Esophagus (tissue), 2 donors: ENCODE data around the gene MIOS. TPM values are rescaled to one million over a fixed set of nuclear protein-coding genes. Genes with fewer than 3 reads are reported as not detected.

Source experiments
- H3K27ac ChIP-seq, 2 donors: one replicate each; pipeline ENCODE4 v1.5.1; 2013; ENCODE audit warnings: low read depth in 2 of 2, mild to moderate bottlenecking in 2 of 2, inconsistent platforms in 1 of 2, low read length in 1 of 2, moderate library complexity in 1 of 2
- H3K27me3 ChIP-seq, 2 donors: one replicate each; pipeline ENCODE4 v1.6.1; 2013; ENCODE audit warnings: low read length in 2 of 2, control low read depth in 1 of 2, mild to moderate bottlenecking in 1 of 2; ENCODE audit not compliant: insufficient read depth in 2 of 2, control insufficient read depth in 1 of 2
- H3K36me3 ChIP-seq, 2 donors: one replicate each; pipeline ENCODE4 v1.6.1; 2013; ENCODE audit warnings: low read length in 1 of 2; ENCODE audit not compliant: control insufficient read depth in 2 of 2, insufficient read depth in 2 of 2
- H3K4me1 ChIP-seq, 2 donors: one replicate each; pipeline ENCODE4 v1.6.1; 2013; ENCODE audit warnings: low read length in 1 of 2; ENCODE audit not compliant: control insufficient read depth in 2 of 2, insufficient read depth in 2 of 2
- H3K4me3 ChIP-seq, 2 donors: one replicate each; pipeline ENCODE4 v1.5.1; 2013; ENCODE audit warnings: low read length in 2 of 2, mild to moderate bottlenecking in 2 of 2, low read depth in 1 of 2, moderate library complexity in 1 of 2
- H3K9me3 ChIP-seq, 2 donors: one replicate each; pipeline ENCODE4 v1.6.1; 2013; ENCODE audit warnings: mild to moderate bottlenecking in 2 of 2, low read depth in 1 of 2, low read length in 1 of 2, moderate library complexity in 1 of 2; ENCODE audit not compliant: control insufficient read depth in 2 of 2, insufficient read depth in 1 of 2
- WGBS, 2 donors: extraction: QIAGEN DNeasy Blood & Tissue Kit; methylation state at CpG; one replicate each; pipeline ENCODE4 v1.1.7; 2013; 5-methylcytosine and 5-hydroxymethylcytosine counted together
- polyA plus RNA-seq, 2 donors: library from polyadenylated mRNA; stranded (reverse); fragments of 200-250 nt; gene quantifications; one replicate each; pipeline ENCODE4 v1.2.3, GENCODE V29; 2013
- donor health status: healthy with polysubstance abuse.
- donor health status: Bipolar disorder and iron deficiency.

The MIOS gene
- 10 to 100 TPM; 17.6 to 22.1 TPM for polyA plus RNA-seq

DNA sequence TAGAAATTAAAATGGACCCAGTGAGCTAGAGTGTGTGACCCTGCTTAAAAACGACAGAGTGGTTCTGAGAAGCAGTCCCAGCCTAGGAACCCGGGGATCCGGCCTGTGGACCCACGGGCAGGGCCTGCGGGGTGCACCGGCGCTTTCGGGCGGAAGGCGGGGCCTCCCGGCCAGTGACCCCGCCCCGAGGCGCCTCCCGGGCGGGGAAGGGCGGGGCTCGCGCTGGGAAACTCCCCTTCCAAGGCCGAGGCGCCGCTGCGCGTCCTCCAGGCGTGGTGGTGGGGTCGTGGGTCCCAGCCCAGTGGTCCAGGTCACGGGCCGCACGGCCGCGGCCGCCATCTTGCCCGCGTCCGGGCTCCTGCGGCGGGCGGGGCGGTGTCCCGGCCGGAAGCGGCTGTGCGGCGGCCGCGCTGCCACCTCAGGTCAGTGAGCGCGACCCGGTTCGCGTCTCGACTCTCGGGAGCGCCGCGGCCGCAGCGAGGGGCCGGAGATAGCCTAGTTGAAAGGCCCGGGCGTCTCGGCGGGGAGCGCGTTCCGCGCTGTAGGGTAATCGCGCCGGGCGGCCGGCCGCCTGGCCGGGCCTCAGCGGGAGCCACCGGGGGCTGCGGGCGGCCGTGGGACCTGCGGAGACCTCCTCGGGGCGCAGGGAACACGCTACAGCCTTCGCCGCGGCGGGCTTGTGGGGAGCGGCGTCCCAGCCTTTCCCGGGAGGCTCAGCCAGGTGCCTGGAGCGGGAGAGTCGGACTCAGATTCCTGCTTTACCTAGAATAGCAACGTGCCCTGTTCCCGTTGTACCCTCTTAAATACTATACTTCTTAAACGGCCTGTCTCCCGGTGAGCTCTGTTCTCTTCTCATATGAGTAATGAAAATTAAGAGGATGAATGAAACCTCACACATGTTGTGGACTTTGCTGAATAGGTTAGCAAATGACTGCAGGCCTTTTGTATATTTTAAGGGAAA lies at the start of gene MIOS:
Gene MIOS, plus strand, starts transcription at position 234 of the 961 bp plus-strand sequence. CDS start 5,592 bp downstream, outside the sequence.
- H3K27ac ChIP-seq = peak within 1 kb of the TSS; percentile 97 to 99
- peaks cover 0 to 2% of the 10 kb centered on the region in 2 donors for H3K36me3 ChIP-seq
- H3K9me3 ChIP-seq = no peaks in the 10 kb centered on the region
- H3K4me1 ChIP-seq = peaks cover 0 to 13% of the 10 kb centered on the region in 2 donors
- no peaks in the 10 kb centered on the region for H3K27me3 ChIP-seq
- peak within 1 kb of the TSS; percentile 93 to 99 for H3K4me3 ChIP-seq
- 0 to 1% methylated on average over 74 to 96 of the region's 96 CpGs for WGBS, 2 donors

GRCh38 chr7:7517754-7518153 lies 48.9 kb upstream of the MIOS start:
- Histone ChIP-seq H3K9me3 (no peaks in the 10 kb centered on the region), H3K4me1 (no peaks in the 10 kb centered on the region), H3K27ac (no peak overlapping the region), H3K4me3 (no peak overlapping the region), H3K36me3 (no peaks in the 10 kb centered on the region), H3K27me3 (no peaks in the 10 kb centered on the region)
- WGBS, 2 donors = 33 to 38% methylated on average over 3 of the region's 3 CpGs

DNA sequence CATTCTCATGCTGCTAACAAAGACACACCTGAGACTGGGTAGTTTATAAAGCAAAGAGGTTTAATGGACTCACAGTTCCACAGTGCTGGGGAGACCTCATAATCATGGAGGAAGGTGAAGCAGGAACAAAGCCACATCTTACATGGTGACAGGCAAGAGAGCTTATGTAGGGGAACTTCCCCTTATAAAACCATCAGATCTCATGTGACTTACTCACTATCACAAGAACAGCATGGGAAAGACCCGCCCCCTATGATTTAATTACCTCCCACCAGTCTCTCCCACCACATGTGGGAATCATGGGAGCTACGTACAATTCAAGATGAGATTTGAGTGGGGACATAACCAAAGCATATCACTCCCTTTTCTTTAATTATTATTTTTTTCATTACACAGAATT lies 47.6 kb upstream of the MIOS start:
- Histone ChIP-seq H3K4me3 (no peak overlapping the region), H3K36me3 (no peaks in the 10 kb centered on the region), H3K27me3 (no peaks in the 10 kb centered on the region), H3K9me3 (no peaks in the 10 kb centered on the region), H3K4me1 (no peaks in the 10 kb centered on the region), H3K27ac (no peak overlapping the region)
- WGBS, 2 donors = 85 to 89% methylated on average over 2 of the region's 2 CpGs

- 61 to 75% methylated on average over 2 of the region's 2 CpGs for WGBS, 2 donors
- Histone ChIP-seq H3K36me3 (no peaks in the 10 kb centered on the region), H3K27ac (no peak overlapping the region), H3K27me3 (no peaks in the 10 kb centered on the region), H3K4me1 (no peaks in the 10 kb centered on the region), H3K4me3 (no peak overlapping the region), H3K9me3 (no peaks in the 10 kb centered on the region)
Observed at GRCh38 chr7:7519528-7519927, 47.2 kb upstream of the MIOS start.

DNA sequence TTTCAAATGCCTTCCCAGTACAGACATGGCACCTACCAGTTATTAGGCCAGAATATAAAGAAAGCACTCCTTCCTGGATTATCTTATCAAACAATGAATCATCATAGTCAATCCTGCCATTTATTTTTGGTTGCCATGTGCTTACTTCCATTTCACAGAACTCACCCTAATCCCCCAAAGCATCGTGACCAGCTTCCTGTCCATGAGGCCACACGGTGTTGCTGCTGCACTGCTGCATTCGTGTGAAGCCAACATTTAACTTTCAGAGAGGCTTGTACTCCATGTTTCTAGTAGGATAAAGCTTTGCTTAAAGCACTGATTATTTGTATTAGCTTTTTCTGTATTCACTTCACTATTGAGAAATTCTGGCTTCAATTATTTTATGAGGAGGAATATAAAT lies 45.4 kb upstream of the MIOS start:
- no peaks in the 10 kb centered on the region for H3K4me1 ChIP-seq
- H3K9me3 ChIP-seq = no peaks in the 10 kb centered on the region
- H3K27me3 ChIP-seq = no peaks in the 10 kb centered on the region
- no peaks in the 10 kb centered on the region for H3K36me3 ChIP-seq
- H3K27ac ChIP-seq = no peak overlapping the region
- H3K4me3 ChIP-seq = no peak overlapping the region
- WGBS, 2 donors = 48 to 50% methylated on average over 3 of the region's 3 CpGs

DNA sequence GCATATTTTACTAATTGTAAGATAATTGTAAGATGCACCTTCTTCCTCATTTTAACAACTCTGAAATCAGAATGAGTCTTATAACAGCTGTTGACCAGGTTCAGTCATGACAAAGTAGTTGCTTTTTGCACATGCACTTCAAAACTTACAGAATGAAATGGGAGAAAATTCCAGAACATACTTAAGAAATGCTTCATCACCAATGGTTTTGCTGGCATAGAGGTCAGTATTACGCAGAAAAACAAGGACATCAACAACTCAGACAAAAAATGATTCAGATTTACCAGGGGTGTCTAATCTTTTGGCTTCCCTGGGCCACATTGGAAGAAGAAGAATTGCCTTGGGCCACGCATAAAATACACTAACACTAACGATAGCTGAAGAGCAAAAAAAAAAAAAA lies 44.3 kb upstream of the MIOS start:
- Histone ChIP-seq H3K4me1 (no peaks in the 10 kb centered on the region), H3K27ac (no peak overlapping the region), H3K27me3 (no peaks in the 10 kb centered on the region), H3K9me3 (no peaks in the 10 kb centered on the region), H3K36me3 (no peaks in the 10 kb centered on the region), H3K4me3 (no peak overlapping the region)
- WGBS, 2 donors = 83 to 88% methylated on average over 3 of the region's 3 CpGs

DNA sequence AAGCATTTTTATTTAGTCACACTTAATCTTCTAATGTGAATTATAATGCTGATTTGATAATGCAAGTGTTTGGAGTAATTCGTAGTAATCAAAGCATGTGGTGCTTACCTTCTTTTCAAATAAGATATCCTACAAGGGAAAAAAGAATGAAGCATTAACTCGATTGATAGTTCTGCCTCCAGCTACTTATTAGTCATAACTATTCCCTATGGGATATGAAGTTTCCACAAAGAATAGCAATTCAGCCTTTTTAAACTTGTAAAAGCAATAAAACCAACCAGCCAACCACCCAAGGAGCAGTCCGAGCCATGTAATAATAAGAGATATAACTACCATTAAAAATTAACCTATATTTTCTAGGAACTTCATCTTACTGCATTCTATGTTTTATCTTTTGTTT lies 42.6 kb upstream of the MIOS start:
- Histone ChIP-seq H3K36me3 (no peaks in the 10 kb centered on the region), H3K4me3 (no peak overlapping the region), H3K4me1 (no peaks in the 10 kb centered on the region), H3K27me3 (no peaks in the 10 kb centered on the region), H3K27ac (no peak overlapping the region), H3K9me3 (no peaks in the 10 kb centered on the region)
- WGBS, 2 donors = 55 to 68% methylated on average over 3 of the region's 3 CpGs

DNA sequence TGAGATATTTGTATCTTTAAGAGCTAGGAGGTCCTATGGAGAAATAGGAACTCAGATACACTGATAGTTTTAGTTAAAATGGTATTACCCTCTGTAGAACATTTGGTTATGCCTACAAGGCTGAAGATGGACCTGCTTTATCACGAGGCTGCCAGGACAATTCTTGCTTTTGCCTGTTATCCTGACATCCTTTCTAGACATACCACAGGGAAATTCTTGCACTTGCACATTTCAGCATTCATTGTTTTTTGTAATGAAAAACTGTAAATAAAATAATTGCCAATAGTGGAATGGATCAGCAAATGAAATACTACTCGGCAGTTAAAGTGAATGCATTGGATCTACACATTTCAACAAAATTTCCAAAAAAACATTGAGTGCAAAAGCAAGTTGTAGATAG lies 40.7 kb upstream of the MIOS start:
- Histone ChIP-seq H3K4me3 (no peak overlapping the region), H3K27ac (no peak overlapping the region), H3K36me3 (no peaks in the 10 kb centered on the region), H3K27me3 (no peaks in the 10 kb centered on the region), H3K9me3 (no peaks in the 10 kb centered on the region), H3K4me1 (no peaks in the 10 kb centered on the region)
- 92 to 97% methylated on average over 2 of the region's 2 CpGs for WGBS, 2 donors

DNA sequence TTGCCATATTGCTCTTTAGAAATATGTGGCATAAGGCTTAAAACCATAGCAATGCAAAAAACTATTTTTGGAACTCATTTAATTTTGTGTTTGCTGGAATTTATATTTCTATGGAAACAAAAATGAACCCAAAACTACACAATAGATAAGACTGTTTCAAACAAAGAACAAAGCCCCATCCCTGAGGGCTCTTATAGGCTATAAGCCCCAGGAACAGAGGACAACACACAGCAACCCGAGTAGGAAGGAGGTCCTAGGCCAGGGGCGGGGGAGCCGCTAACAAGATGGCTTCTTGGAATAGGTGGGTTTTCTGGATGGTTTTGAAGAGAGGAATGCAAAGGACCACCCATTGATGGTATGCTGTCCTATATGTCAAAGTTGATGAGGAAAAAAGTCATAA lies 39.6 kb upstream of the MIOS start:
- Histone ChIP-seq H3K4me3 (no peak overlapping the region), H3K9me3 (no peaks in the 10 kb centered on the region), H3K27ac (no peak overlapping the region), H3K4me1 (no peaks in the 10 kb centered on the region), H3K27me3 (no peaks in the 10 kb centered on the region), H3K36me3 (no peaks in the 10 kb centered on the region)
- 89 to 93% methylated on average over 3 of the region's 3 CpGs for WGBS, 2 donors

GRCh38 chr7:7529328-7529727 lies 37.4 kb upstream of the MIOS start:
- Histone ChIP-seq H3K4me1 (no peaks in the 10 kb centered on the region), H3K4me3 (no peak overlapping the region), H3K27me3 (no peaks in the 10 kb centered on the region), H3K36me3 (no peaks in the 10 kb centered on the region), H3K9me3 (no peaks in the 10 kb centered on the region), H3K27ac (no peak overlapping the region)
- WGBS, 2 donors = 79 to 86% methylated on average over 4 of the region's 4 CpGs
